ENCODE measurements around the gene SEMA6A. TPM values are rescaled to one million over a fixed set of nuclear protein-coding genes. Genes with fewer than 3 reads are reported as not detected.

SEMA6A gene
- total and polyA plus RNA-seq, 2 of the 13 experiments (the other 11 are each of a cell fraction or from before 2014, with no cell fraction given) = 5.1 to 6.5 TPM

DNA sequence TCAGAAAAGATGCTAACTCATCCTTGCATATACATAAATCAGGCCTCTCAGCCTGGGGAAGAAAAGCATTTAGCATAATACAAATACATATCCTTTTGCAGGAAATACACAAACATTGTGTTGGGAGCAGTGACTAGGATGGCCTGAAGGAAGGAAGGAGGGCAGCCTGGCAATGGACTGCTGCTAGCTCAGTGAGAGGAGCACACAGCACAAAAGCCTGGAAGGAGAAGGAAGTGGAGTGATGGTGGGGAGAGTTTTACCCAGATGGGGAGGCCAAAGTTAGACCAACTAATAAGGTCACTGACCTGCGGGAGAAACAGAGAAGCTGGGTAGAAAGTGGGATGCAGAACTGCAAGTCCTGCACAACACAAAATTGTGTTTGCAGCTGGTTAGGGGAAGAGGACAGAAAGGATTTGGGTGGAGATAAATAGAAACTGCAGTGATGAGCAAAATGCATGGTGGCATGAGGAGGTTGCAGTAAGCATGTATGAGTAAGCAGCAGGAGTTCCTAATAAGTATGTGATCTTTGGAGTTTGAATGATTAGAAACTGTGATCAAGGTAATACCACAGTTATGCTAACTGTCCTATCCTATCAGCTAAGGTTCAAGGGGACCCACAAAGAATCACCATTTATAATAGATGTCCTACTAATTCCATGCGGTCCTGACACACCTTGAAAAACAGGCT lies 39.5 kb downstream of the SEMA6A start:
- in situ Hi-C loops (cut with HindIII; ENCODE audit: extremely low pct_ligation_motif_present, low pct_unique_long_range_greater_than_20kb) (no loop called here), intact Hi-C loops (cut with micrococcal nuclease; ENCODE audit: unreplicated experiment) (loop anchor here (5.0 kb wide), 1 partner anchor 37 kb away; the partner anchor contains the start of gene SEMA6A)
- Histone ChIP-seq H3K4me3 (replicated peaks in 1 of 3; ENCODE audit: insufficient read depth in 1 of 3, low read depth in 2 of 3, low read length in 3 of 3) (no peak overlapping the region), H3K27me3 (ENCODE audit: control insufficient read depth in 1 of 2, insufficient read depth in 2 of 2, low read length in 2 of 2) (no peaks in the 10 kb centered on the region), H3K9me3 (ENCODE audit: low read length) (no peaks in the 10 kb centered on the region), H3K27ac (ENCODE audit: extremely low read length, insufficient read depth, low read length) (no peak overlapping the region), H3K9ac (ENCODE audit: insufficient read depth, low read depth, low read length) (no peak overlapping the region), H3K4me1 (ENCODE audit: insufficient read depth, low read length) (peaks cover 81% of the 10 kb centered on the region), H3K36me3 (replicated peaks in 1 of 2; ENCODE audit: control insufficient read depth in 1 of 2, insufficient read depth in 2 of 2, low read length in 2 of 2) (no peaks in the 10 kb centered on the region), H3K79me2 (ENCODE audit: insufficient read depth, low read length) (peaks cover 40% of the 10 kb centered on the region), H3K4me2 (ENCODE audit: low read depth, low read length) (no peak overlapping the region), H2AFZ (ENCODE audit: low read length) (no peak overlapping the region), H4K20me1 (ENCODE audit: insufficient read depth, low read length) (peaks cover 5% of the 10 kb centered on the region)
- FAIRE-seq = no peak
- POLR2A ChIA-PET = interaction anchor here (2.1 kb wide), 1 partner anchor 10 kb away, joined by 12 read pairs; no protein-coding TSS in a partner anchor
- no peak for DNase-seq (ENCODE audit: low spot score)
- no peak for TF ChIP-seq ZNF670 (CRISPR knock-in tag; IDR thresholded peaks at IDR 0.05; ENCODE audit: borderline replicate concordance)
- TF ChIP-seq ZNF552 (CRISPR knock-in tag; IDR thresholded peaks at IDR 0.05; ENCODE audit: borderline replicate concordance) = no peak
- no peak for TF ChIP-seq KDM3A (CRISPR knock-in tag; IDR thresholded peaks at IDR 0.05; ENCODE audit: low read depth)
- no peak for TF ChIP-seq ZSCAN25 (CRISPR knock-in tag; IDR thresholded peaks at IDR 0.05)
- TF ChIP-seq, protein P1, sequence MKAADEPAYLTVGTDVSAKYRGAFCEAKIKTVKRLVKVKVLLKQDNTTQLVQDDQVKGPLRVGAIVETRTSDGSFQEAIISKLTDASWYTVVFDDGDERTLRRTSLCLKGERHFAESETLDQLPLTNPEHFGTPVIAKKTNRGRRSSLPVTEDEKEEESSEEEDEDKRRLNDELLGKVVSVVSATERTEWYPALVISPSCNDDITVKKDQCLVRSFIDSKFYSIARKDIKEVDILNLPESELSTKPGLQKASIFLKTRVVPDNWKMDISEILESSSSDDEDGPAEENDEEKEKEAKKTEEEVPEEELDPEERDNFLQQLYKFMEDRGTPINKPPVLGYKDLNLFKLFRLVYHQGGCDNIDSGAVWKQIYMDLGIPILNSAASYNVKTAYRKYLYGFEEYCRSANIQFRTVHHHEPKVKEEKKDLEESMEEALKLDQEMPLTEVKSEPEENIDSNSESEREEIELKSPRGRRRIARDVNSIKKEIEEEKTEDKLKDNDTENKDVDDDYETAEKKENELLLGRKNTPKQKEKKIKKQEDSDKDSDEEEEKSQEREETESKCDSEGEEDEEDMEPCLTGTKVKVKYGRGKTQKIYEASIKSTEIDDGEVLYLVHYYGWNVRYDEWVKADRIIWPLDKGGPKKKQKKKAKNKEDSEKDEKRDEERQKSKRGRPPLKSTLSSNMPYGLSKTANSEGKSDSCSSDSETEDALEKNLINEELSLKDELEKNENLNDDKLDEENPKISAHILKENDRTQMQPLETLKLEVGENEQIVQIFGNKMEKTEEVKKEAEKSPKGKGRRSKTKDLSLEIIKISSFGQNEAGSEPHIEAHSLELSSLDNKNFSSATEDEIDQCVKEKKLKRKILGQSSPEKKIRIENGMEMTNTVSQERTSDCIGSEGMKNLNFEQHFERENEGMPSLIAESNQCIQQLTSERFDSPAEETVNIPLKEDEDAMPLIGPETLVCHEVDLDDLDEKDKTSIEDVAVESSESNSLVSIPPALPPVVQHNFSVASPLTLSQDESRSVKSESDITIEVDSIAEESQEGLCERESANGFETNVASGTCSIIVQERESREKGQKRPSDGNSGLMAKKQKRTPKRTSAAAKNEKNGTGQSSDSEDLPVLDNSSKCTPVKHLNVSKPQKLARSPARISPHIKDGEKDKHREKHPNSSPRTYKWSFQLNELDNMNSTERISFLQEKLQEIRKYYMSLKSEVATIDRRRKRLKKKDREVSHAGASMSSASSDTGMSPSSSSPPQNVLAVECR (CRISPR knock-in tag; IDR thresholded peaks at IDR 0.05; ENCODE audit: borderline replicate concordance) = 0 out of 2 replicates have a peak, but pooled peaks have one; percentile 7
- ATAC-seq = no peak
- no TSS peak for BruUV-seq (replicated peaks)
- 83% methylated on average over 2 of the region's 2 CpGs for WGBS (ENCODE audit: low lambda C conversion rate)
- CTCF ChIA-PET (ENCODE audit: low intra/inter-chr PET ratio, low total read pairs) = no interaction called here

All from HepG2 (cell line).